ENCODE measurements around the gene COL4A3. TPM values are rescaled to one million over a fixed set of nuclear protein-coding genes. Genes with fewer than 3 reads are reported as not detected.

COL4A3 gene
- total RNA-seq, 1 experiment from 2014 or later, result 0.12 TPM

DNA sequence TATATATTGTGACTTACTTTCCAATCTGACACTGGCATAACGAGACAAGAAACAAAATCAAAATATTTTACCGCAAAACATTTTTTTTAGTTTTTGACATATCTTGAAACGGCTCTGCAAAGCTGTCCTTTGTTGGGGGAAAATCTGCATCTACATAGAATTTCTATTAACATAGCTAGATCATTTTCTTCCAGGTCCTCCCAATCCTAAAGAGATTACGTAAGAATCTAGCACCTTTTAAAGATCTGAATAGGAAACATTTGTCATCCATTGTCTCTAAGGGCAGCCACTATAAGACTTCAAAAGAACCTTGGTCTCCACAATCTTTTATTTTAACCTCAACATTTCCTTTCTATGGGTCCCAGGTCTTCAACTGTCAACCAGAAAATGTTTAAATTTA is 159.4 kb downstream of the COL4A3 start:
- peak overlapping the region; percentile 92 for H3K27ac Mint-ChIP-seq (ENCODE audit: low read depth, unreplicated experiment)

DNA sequence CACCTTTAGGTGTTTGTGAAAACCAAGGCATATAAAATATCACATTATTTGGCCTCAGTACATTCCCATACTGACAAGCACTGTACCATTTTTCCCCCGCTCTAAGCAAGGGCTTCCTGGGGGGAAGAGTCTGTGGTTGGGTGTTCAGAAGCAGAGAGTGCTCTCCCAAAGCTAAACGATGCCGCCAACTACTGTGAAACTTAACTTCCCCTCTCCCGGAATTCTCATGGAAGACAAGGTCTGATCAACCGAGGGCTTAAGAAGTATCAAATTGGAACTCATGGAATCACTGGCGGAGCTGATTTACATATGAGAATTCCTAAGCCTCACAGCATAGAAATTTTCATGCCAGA is 160.2 kb downstream of the COL4A3 start:
- H3K4me3 Mint-ChIP-seq (ENCODE audit: unreplicated experiment), result peak overlapping the region; percentile 89
- H3K27me3 Mint-ChIP-seq (ENCODE audit: insufficient read depth, unreplicated experiment), result no peaks in the 10 kb centered on the region
- TF ChIP-seq CTCF (IDR thresholded peaks at IDR 0.05; ENCODE audit: unreplicated experiment), result no peak
- H3K36me3 Mint-ChIP-seq (ENCODE audit: insufficient read depth, unreplicated experiment), result no peaks in the 10 kb centered on the region
- ChIA-PET CTCF (interaction anchor here (1.2 to 2.1 kb wide), 2 partner anchors 86 to 334 kb away, joined by 3 to 6 read pairs; no protein-coding TSS in a partner anchor), POLR2A (interaction anchor here (0.6 to 2.5 kb wide), 12 partner anchors 8 to 238 kb away, joined by 3 to 15 read pairs (median 4); no protein-coding TSS in a partner anchor)
- H3K9me3 Mint-ChIP-seq (ENCODE audit: unreplicated experiment), result no peaks in the 10 kb centered on the region
- DNase-seq (ENCODE audit: unreplicated experiment), result no peak
- peak overlapping the region; percentile 92 for H3K27ac Mint-ChIP-seq (ENCODE audit: low read depth, unreplicated experiment)
- H3K4me1 Mint-ChIP-seq (ENCODE audit: insufficient read depth, unreplicated experiment), result peaks cover 5% of the 10 kb centered on the region
- intact Hi-C loops (cut with micrococcal nuclease), result loop anchor here (2.0 to 10.0 kb wide), 2 partner anchors 54 to 440 kb away; partner anchors contain the start of gene TM4SF20
- BruUV-seq (replicated peaks), result TSS peak; percentile 92

More for the DNA sequence above, 159.4 kb downstream of the COL4A3 start:
- TF ChIP-seq CTCF (IDR thresholded peaks at IDR 0.05; ENCODE audit: unreplicated experiment), result no peak
- no TSS peak for BruUV-seq (replicated peaks)
- H3K4me3 Mint-ChIP-seq (ENCODE audit: unreplicated experiment), result peak overlapping the region; percentile 89
- peaks cover 5% of the 10 kb centered on the region for H3K4me1 Mint-ChIP-seq (ENCODE audit: insufficient read depth, unreplicated experiment)
- no peaks in the 10 kb centered on the region for H3K36me3 Mint-ChIP-seq (ENCODE audit: insufficient read depth, unreplicated experiment)
- H3K9me3 Mint-ChIP-seq (ENCODE audit: unreplicated experiment), result no peaks in the 10 kb centered on the region
- CTCF ChIA-PET, result interaction anchor here (0.7 kb wide), 1 partner anchor 192 kb away, joined by 3 read pairs; no protein-coding TSS in a partner anchor
- intact Hi-C loops (cut with micrococcal nuclease), result loop anchor here (2.0 to 10.0 kb wide), 2 partner anchors 55 to 441 kb away; partner anchors contain the start of gene TM4SF20
- POLR2A ChIA-PET, result interaction anchor here (0.6 to 1.4 kb wide), 4 partner anchors 16 to 238 kb away, joined by 3 to 5 read pairs (median 4); no protein-coding TSS in a partner anchor
- no peak for DNase-seq (ENCODE audit: unreplicated experiment)
- no peaks in the 10 kb centered on the region for H3K27me3 Mint-ChIP-seq (ENCODE audit: insufficient read depth, unreplicated experiment)

- intact Hi-C loops (cut with micrococcal nuclease), result loop anchor here (2.0 to 10.0 kb wide), 2 partner anchors 54 to 440 kb away; partner anchors contain the start of gene TM4SF20
- H3K27me3 Mint-ChIP-seq (ENCODE audit: insufficient read depth, unreplicated experiment), result no peaks in the 10 kb centered on the region
- POLR2A ChIA-PET, result interaction anchor here (0.7 to 2.5 kb wide), 16 partner anchors 9 to 157 kb away, joined by 3 to 15 read pairs (median 4); no protein-coding TSS in a partner anchor
- no peaks in the 10 kb centered on the region for H3K36me3 Mint-ChIP-seq (ENCODE audit: insufficient read depth, unreplicated experiment)
- H3K27ac Mint-ChIP-seq (ENCODE audit: low read depth, unreplicated experiment), result peak within 1 kb of the TSS; percentile 92
- H3K4me1 Mint-ChIP-seq (ENCODE audit: insufficient read depth, unreplicated experiment), result peaks cover 5% of the 10 kb centered on the region
- peak; percentile 34 for TF ChIP-seq CTCF (IDR thresholded peaks at IDR 0.05; ENCODE audit: unreplicated experiment)
- no peaks in the 10 kb centered on the region for H3K9me3 Mint-ChIP-seq (ENCODE audit: unreplicated experiment)
- peak; percentile 93 for DNase-seq (ENCODE audit: unreplicated experiment)
- H3K4me3 Mint-ChIP-seq (ENCODE audit: unreplicated experiment), result peak within 1 kb of the TSS; percentile 89
- BruUV-seq (replicated peaks), result no TSS peak
- CTCF ChIA-PET, result interaction anchor here (1.1 to 2.1 kb wide), 4 partner anchors 72 to 334 kb away, joined by 3 to 6 read pairs (median 4); no protein-coding TSS in a partner anchor
Observed at GRCh38 chr2:227324995-227325838, 160.8 kb downstream of the COL4A3 start, which contains the start of gene MFF. Gene MFF, plus strand, starts transcription at chr2:227325251. Its CDS starts 5,415 bp downstream, at chr2:227330666.

DNA sequence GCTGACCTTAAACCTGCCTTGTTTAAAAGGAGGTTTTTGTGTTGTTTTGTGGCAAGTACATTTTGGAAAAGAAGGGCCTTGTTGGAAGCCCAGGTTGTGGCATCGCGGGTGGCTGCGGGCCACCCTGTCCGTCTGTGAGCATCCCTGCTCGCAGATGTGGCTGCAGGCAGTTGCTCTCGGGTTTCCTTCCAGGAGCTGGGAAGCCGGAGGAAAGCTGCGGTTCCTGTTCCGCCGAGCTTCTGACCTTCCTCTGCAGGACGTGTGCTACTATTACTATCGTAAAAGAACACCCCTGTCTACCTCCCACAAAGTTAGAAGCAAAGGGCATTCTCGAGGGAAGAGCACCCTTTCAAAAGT is 161.4 kb downstream of the COL4A3 start:
- DNase-seq (ENCODE audit: unreplicated experiment), result peak; percentile 40
- H3K4me3 Mint-ChIP-seq (ENCODE audit: unreplicated experiment), result peak overlapping the region; percentile 89
- H3K27me3 Mint-ChIP-seq (ENCODE audit: insufficient read depth, unreplicated experiment), result no peaks in the 10 kb centered on the region
- TSS peak; percentile 32 for BruUV-seq (replicated peaks)
- TF ChIP-seq CTCF (IDR thresholded peaks at IDR 0.05; ENCODE audit: unreplicated experiment), result no peak
- H3K9me3 Mint-ChIP-seq (ENCODE audit: unreplicated experiment), result no peaks in the 10 kb centered on the region
- ChIA-PET POLR2A (interaction anchor here (0.7 to 2.5 kb wide), 9 partner anchors 8 to 160 kb away, joined by 3 to 15 read pairs (median 3); no protein-coding TSS in a partner anchor), CTCF (interaction anchor here (0.6 to 2.1 kb wide), 5 partner anchors 8 to 333 kb away, joined by 3 to 6 read pairs (median 3); no protein-coding TSS in a partner anchor)
- intact Hi-C loops (cut with micrococcal nuclease), result loop anchor here (2.0 to 10.0 kb wide), 3 partner anchors 53 to 439 kb away; partner anchors contain the start of gene TM4SF20
- peaks cover 5% of the 10 kb centered on the region for H3K4me1 Mint-ChIP-seq (ENCODE audit: insufficient read depth, unreplicated experiment)
- H3K27ac Mint-ChIP-seq (ENCODE audit: low read depth, unreplicated experiment), result peak overlapping the region; percentile 92
- H3K36me3 Mint-ChIP-seq (ENCODE audit: insufficient read depth, unreplicated experiment), result peaks cover under 1% of the 10 kb centered on the region

Data from MCF 10A (cell line).